DOHH2 (cell line): ENCODE measurements around the gene SLC39A6.

Source experiments
- H3F3A ChIP-seq: fragments of 200-600 bp; sonication (generic), shearing (Covaris generic); 2 replicates; pipeline ENCODE4 v1.6.0; 2016; ENCODE audit warnings: antibody characterized with exemption, mild to moderate bottlenecking; ENCODE audit not compliant: control insufficient read depth, insufficient read depth
- H3K27ac ChIP-seq: fragments of 200-600 bp; sonication (generic); 2 replicates; pipeline ENCODE4 v1.5.1; 2014; ENCODE audit warnings: low read depth, mild to moderate bottlenecking, low read length, moderate library complexity
- H3K27me3 ChIP-seq: fragments of 200-600 bp; sonication (generic); 2 replicates; pipeline ENCODE4 v1.6.1; 2014; ENCODE audit warnings: mild to moderate bottlenecking, low read length, mixed read lengths; ENCODE audit not compliant: control insufficient read depth
- H3K36me3 ChIP-seq: fragments of 200-600 bp; sonication (generic); 2 replicates; pipeline ENCODE4 v1.6.1; 2014; ENCODE audit warnings: mild to moderate bottlenecking, low read length, moderate library complexity, mixed read lengths; ENCODE audit not compliant: control insufficient read depth
- H3K4me1 ChIP-seq: fragments of 200-600 bp; sonication (generic); 2 replicates; pipeline ENCODE4 v1.6.1; 2014; ENCODE audit warnings: mild to moderate bottlenecking, low read length, mixed read lengths; ENCODE audit not compliant: control insufficient read depth
- H3K4me2 ChIP-seq: fragments of 200-600 bp; sonication (generic); 2 replicates; pipeline ENCODE4 v1.6.0; 2014; ENCODE audit warnings: mild to moderate bottlenecking, low read length, moderate library complexity
- H3K4me3 ChIP-seq: fragments of 200-600 bp; sonication (generic); 2 replicates; pipeline ENCODE4 v1.5.1; 2014; ENCODE audit warnings: mild to moderate bottlenecking, low read length, mixed read lengths
- H3K79me2 ChIP-seq: fragments of 200-600 bp; sonication (generic); 2 replicates; pipeline ENCODE4 v1.6.1; 2014; ENCODE audit warnings: mild to moderate bottlenecking, low read length, mixed read lengths; ENCODE audit not compliant: control insufficient read depth
- H3K9me2 ChIP-seq: fragments of 200-600 bp; sonication (generic); replicated peaks from 2 replicates; pipeline ENCODE4 v1.6.1; 2014; ENCODE audit warnings: mild to moderate bottlenecking, low read length, mixed read lengths; ENCODE audit not compliant: control insufficient read depth
- H3K9me3 ChIP-seq: fragments of 200-600 bp; sonication (generic); 2 replicates; pipeline ENCODE4 v1.6.1; 2014; ENCODE audit warnings: antibody characterized with exemption, low read length, mixed read lengths; ENCODE audit not compliant: control insufficient read depth, insufficient read depth
- H4K20me1 ChIP-seq: fragments of 200-600 bp; sonication (generic); 2 replicates; pipeline ENCODE4 v1.6.0; 2014; ENCODE audit warnings: low read depth, mild to moderate bottlenecking, antibody characterized with exemption, low read length, moderate library complexity; ENCODE audit not compliant: control insufficient read depth, insufficient read depth
- CTCF ChIP-seq: fragments of 200-600 bp; sonication (generic); IDR thresholded peaks from one replicate; pipeline ENCODE4 v1.5.1; 2014; ENCODE audit warnings: antibody characterized with exemption, mild to moderate bottlenecking, low read depth, low read length; ENCODE audit not compliant: poor library complexity, severe bottlenecking
- EZH2phosphoT487 ChIP-seq: fragments of 200-600 bp; sonication (generic); IDR thresholded peaks from 2 replicates; pipeline ENCODE4 v1.6.1; 2017; ENCODE audit warnings: borderline replicate concordance, mild to moderate bottlenecking, antibody characterized with exemption, low read length, moderate library complexity, mixed read lengths

The SLC39A6 gene

GRCh38 chr18:36130039-36130831 is 1.1 kb upstream of the SLC39A6 start:
- Histone ChIP-seq H3K4me3 (peak overlapping the region; percentile 98), H3K27me3 (no peaks in the 10 kb centered on the region), H3K79me2 (peaks cover 72% of the 10 kb centered on the region), H3K36me3 (peaks cover 31% of the 10 kb centered on the region), H3K4me1 (peaks cover 33% of the 10 kb centered on the region), H3K9me2 (no peaks in the 10 kb centered on the region), H3K27ac (peak overlapping the region; percentile 84), H3K9me3 (no peaks in the 10 kb centered on the region), H3F3A (no peaks in the 10 kb centered on the region), H4K20me1 (peaks cover 13% of the 10 kb centered on the region), H3K4me2 (peak overlapping the region; percentile 98)
- TF ChIP-seq CTCF: no peak
- no peak for TF ChIP-seq EZH2phosphoT487

- Histone ChIP-seq H3K4me3 (peak overlapping the region; percentile 98), H3K79me2 (peaks cover 62% of the 10 kb centered on the region), H3F3A (no peaks in the 10 kb centered on the region), H3K27me3 (no peaks in the 10 kb centered on the region), H3K4me2 (peak overlapping the region; percentile 98), H4K20me1 (peaks cover 13% of the 10 kb centered on the region), H3K9me3 (no peaks in the 10 kb centered on the region), H3K4me1 (peaks cover 33% of the 10 kb centered on the region), H3K36me3 (peaks cover 37% of the 10 kb centered on the region), H3K9me2 (no peaks in the 10 kb centered on the region), H3K27ac (no peak overlapping the region)
- TF ChIP-seq CTCF: peak; percentile 6
- no peak for TF ChIP-seq EZH2phosphoT487
Observed at GRCh38 chr18:36128907-36129299, 237 bp downstream of the SLC39A6 start.

GRCh38 chr18:36128530-36128870 is 640 bp downstream of the SLC39A6 start:
- Histone ChIP-seq H4K20me1 (peaks cover 13% of the 10 kb centered on the region), H3K4me2 (peak overlapping the region; percentile 98), H3K27me3 (no peaks in the 10 kb centered on the region), H3K9me2 (no peaks in the 10 kb centered on the region), H3K36me3 (peaks cover 38% of the 10 kb centered on the region), H3K4me3 (peak overlapping the region; percentile 98), H3K9me3 (no peaks in the 10 kb centered on the region), H3F3A (no peaks in the 10 kb centered on the region), H3K4me1 (peaks cover 33% of the 10 kb centered on the region), H3K27ac (no peak overlapping the region), H3K79me2 (peaks cover 60% of the 10 kb centered on the region)
- no peak for TF ChIP-seq CTCF
- TF ChIP-seq EZH2phosphoT487: no peak
